GM12875 (cell line): ENCODE results near the gene S100A7.

ENCODE experiments used
- H3K4me3 ChIP-seq: one replicate; pipeline ENCODE4 v1.5.1; 2011; ENCODE audit warnings: low read depth, low read length, control low read depth
- TF ChIP-seq, protein P1 (sequence below): IDR thresholded peaks from 2 replicates; pipeline ENCODE4 v1.5.1; 2011; ENCODE audit warnings: low read depth, mild to moderate bottlenecking, control low read depth, inconsistent platforms, low read length, moderate library complexity, borderline replicate concordance; ENCODE audit not compliant: insufficient read depth

The S100A7 gene

DNA sequence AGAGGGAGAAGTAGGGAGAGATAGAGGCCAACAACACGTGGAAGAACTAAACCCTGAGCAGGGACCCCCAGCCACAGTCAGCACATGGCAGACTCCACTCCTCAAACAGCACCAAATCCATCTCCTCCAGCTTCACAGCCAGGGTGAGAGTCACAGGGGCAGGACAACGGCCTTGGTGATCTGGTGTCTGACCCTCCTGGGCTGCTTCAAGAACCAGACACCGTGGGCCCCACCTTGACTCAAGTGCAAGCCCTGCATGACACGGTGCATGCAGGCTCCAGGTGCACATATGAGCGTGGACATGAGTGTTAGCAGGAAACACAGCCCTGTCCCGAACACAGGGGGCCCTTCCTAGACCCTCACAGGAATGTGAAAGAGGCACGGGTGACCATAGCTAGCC, 21.9 kb downstream of the S100A7 start:
- no peak overlapping the region for H3K4me3 ChIP-seq
- TF ChIP-seq, protein P1, sequence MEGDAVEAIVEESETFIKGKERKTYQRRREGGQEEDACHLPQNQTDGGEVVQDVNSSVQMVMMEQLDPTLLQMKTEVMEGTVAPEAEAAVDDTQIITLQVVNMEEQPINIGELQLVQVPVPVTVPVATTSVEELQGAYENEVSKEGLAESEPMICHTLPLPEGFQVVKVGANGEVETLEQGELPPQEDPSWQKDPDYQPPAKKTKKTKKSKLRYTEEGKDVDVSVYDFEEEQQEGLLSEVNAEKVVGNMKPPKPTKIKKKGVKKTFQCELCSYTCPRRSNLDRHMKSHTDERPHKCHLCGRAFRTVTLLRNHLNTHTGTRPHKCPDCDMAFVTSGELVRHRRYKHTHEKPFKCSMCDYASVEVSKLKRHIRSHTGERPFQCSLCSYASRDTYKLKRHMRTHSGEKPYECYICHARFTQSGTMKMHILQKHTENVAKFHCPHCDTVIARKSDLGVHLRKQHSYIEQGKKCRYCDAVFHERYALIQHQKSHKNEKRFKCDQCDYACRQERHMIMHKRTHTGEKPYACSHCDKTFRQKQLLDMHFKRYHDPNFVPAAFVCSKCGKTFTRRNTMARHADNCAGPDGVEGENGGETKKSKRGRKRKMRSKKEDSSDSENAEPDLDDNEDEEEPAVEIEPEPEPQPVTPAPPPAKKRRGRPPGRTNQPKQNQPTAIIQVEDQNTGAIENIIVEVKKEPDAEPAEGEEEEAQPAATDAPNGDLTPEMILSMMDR, result no peak

- no peak overlapping the region for H3K4me3 ChIP-seq
- TF ChIP-seq, protein P1, result no peak
Measured at GRCh38 chr1:153437236-153437635, 23.2 kb downstream of the S100A7 start.

- TF ChIP-seq, protein P1, result no peak
- no peak overlapping the region for H3K4me3 ChIP-seq
Measured at GRCh38 chr1:153434746-153435455, 25.6 kb downstream of the S100A7 start.

DNA sequence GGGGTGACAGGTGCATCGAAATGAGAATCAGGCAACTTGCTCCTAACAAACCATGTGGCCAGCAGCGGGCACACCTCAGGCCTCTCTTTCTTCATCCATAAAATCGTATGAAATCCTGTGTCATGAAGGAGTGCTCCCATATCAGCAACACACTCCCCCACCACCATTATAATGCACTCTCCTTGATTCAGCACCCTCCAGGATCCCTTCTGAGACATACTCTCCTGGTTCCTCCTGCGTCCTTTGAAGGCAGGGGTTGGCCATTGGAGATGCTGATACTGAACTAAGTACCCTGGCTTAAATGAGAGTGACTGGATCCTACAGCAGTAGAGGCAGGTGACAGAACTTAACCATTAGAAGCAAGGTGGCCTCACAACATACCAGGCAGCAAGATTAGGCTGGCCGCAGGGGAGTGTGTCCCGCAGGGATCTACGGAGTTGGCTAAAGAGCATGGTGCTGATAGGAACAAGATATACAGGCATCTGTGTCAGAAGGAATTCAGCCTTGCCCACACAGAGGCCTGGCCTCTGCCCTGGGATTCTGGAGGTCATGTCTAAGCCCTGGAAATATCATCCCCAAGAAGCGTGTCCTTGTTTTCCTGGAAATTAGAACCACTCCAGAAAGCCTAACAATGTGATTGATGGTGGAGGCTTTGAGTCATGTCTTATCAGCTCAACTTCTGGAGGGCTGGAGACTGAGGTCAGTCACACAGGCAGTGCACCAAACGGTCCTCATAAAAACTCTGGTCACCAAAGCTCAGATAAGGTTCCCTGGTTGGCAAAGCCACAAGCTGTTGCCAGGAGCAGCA, 27.4 kb downstream of the S100A7 start:
- TF ChIP-seq, protein P1, result no peak
- no peak overlapping the region for H3K4me3 ChIP-seq

DNA sequence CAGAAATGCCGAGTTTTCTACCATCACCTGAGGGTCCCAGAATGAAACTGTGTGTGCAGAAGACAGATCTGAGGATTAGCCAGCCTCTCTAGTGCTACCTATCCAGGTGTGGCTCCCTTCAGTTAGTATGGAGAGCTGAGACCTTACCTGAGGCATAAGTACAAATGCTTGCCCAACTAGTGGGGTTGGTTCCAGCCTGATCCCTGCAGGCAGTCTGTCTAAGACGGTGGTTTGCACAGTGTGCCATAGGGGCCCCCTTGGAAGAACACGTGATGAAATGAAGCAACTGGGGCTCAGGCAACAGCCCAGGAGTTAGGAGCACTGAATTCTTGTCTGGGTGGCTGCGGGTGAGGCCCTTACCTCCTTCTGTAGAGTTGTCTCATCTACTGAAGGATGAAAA, 28.5 kb downstream of the S100A7 start:
- TF ChIP-seq, protein P1, result no peak
- no peak overlapping the region for H3K4me3 ChIP-seq

DNA sequence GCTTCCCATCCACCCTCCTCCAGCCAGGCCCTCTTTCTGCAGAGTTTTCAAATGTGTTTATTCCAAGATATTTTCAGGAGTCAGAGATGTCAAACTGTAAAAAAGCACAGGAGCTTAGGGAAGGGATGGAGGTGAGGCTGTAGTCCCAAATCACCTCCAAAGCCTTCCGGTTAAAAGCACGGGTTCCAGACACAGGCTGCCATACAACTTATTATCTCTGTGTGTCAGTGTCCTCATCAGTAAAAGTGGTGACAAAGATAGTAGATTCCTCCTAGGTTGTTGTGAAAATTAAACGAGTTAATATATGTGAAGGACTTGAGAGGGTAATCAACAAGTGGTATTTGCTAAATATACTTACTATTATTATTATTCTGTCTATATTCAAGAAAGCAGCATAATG, 29.0 kb downstream of the S100A7 start:
- TF ChIP-seq, protein P1, result no peak
- no peak overlapping the region for H3K4me3 ChIP-seq

DNA sequence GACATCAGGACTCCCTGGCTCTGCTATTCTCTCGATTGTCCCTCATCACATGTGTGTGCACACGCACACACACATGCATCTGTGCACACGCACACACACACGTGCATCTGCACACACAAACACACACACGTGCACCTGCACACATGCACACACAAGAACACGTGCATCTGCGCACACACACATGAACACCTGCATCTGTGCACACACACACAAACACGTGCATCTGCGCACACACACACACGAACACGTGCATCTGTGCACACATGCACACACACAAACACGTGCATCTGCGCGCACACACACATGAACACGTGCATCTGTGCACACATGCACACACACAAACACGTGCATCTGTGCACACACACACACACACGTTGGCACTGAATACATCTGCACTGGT, 29.4 kb downstream of the S100A7 start:
- TF ChIP-seq, protein P1, result no peak
- H3K4me3 ChIP-seq, result no peak overlapping the region
